WERI-Rb-1 (cell line): ENCODE measurements around the gene PTPRD.

Experiments
- DNase-seq: peaks from one replicate; pipeline ENCODE4 v3.0.0-alpha.2; 2020
- H3K27ac ChIP-seq: fragments of 250-450 bp; sonication (Bioruptor Pico); 2 replicates; pipeline ENCODE4 v1.5.1; 2020; ENCODE audit warnings: mild to moderate bottlenecking, moderate library complexity
- H3K27me3 ChIP-seq: fragments of 250-450 bp; sonication (Bioruptor Pico); 2 replicates; pipeline ENCODE4 v1.5.1; 2021; ENCODE audit warnings: mild to moderate bottlenecking, low read depth, moderate library complexity; ENCODE audit not compliant: insufficient read depth, severe bottlenecking
- H3K36me3 ChIP-seq: fragments of 250-450 bp; sonication (Bioruptor Pico); 2 replicates; pipeline ENCODE4 v1.5.1; 2020; ENCODE audit warnings: mild to moderate bottlenecking, moderate library complexity
- H3K4me3 ChIP-seq: 2 replicates; pipeline ENCODE4 v1.5.1; 2011; ENCODE audit warnings: low read depth, mild to moderate bottlenecking, control low read depth, low read length
- H3K9me3 ChIP-seq: fragments of 250-450 bp; sonication (Bioruptor Pico); 2 replicates; pipeline ENCODE4 v1.5.1; 2021; ENCODE audit warnings: mild to moderate bottlenecking, moderate library complexity; ENCODE audit not compliant: severe bottlenecking
- CTCF ChIP-seq: IDR thresholded peaks from 2 replicates; pipeline ENCODE4 v1.5.1; 2011; ENCODE audit warnings: low read depth, mild to moderate bottlenecking, control low read depth, inconsistent platforms, low read length

PTPRD gene

GRCh38 chr9:10274988-10275387 is 337.8 kb downstream of the PTPRD start:
- no peak for DNase-seq
- Histone ChIP-seq H3K4me3 (no peak overlapping the region), H3K27ac (no peak overlapping the region), H3K9me3 (no peaks in the 10 kb centered on the region), H3K27me3 (no peaks in the 10 kb centered on the region), H3K36me3 (no peaks in the 10 kb centered on the region)
- TF ChIP-seq CTCF = no peak

GRCh38 chr9:10274175-10274574 is 338.6 kb downstream of the PTPRD start:
- no peak for DNase-seq
- no peak for TF ChIP-seq CTCF
- H3K9me3 ChIP-seq = no peaks in the 10 kb centered on the region
- H3K27me3 ChIP-seq = no peaks in the 10 kb centered on the region
- no peaks in the 10 kb centered on the region for H3K36me3 ChIP-seq
- H3K27ac ChIP-seq = no peak overlapping the region
- no peak overlapping the region for H3K4me3 ChIP-seq

- DNase-seq = no peak
- Histone ChIP-seq H3K9me3 (no peaks in the 10 kb centered on the region), H3K4me3 (no peak overlapping the region), H3K27me3 (no peaks in the 10 kb centered on the region), H3K36me3 (no peaks in the 10 kb centered on the region), H3K27ac (no peak overlapping the region)
- TF ChIP-seq CTCF = no peak
Measured at GRCh38 chr9:10272830-10273229, 340.0 kb downstream of the PTPRD start.

GRCh38 chr9:10268531-10269485 is 344.0 kb downstream of the PTPRD start:
- TF ChIP-seq CTCF = peak; percentile 72
- no peaks in the 10 kb centered on the region for H3K36me3 ChIP-seq
- H3K27me3 ChIP-seq = no peaks in the 10 kb centered on the region
- no peaks in the 10 kb centered on the region for H3K9me3 ChIP-seq
- DNase-seq = peak; percentile 59
- peak overlapping the region; percentile 28 for H3K4me3 ChIP-seq
- no peak overlapping the region for H3K27ac ChIP-seq

GRCh38 chr9:10265153-10265631 is 347.6 kb downstream of the PTPRD start:
- Histone ChIP-seq H3K4me3 (no peak overlapping the region), H3K27me3 (no peaks in the 10 kb centered on the region), H3K27ac (no peak overlapping the region), H3K36me3 (no peaks in the 10 kb centered on the region), H3K9me3 (no peaks in the 10 kb centered on the region)
- no peak for TF ChIP-seq CTCF
- DNase-seq = no peak

GRCh38 chr9:10260501-10260900 is 352.3 kb downstream of the PTPRD start:
- H3K9me3 ChIP-seq = no peaks in the 10 kb centered on the region
- no peak for TF ChIP-seq CTCF
- H3K27ac ChIP-seq = no peak overlapping the region
- no peak overlapping the region for H3K4me3 ChIP-seq
- DNase-seq = no peak
- H3K36me3 ChIP-seq = no peaks in the 10 kb centered on the region
- H3K27me3 ChIP-seq = no peaks in the 10 kb centered on the region
